Measurements from ENCODE around the gene DDX3X. TPM values are rescaled to one million over a fixed set of nuclear protein-coding genes. Genes with fewer than 3 reads are reported as not detected.
"Not testable (repeated sequence)": the region's sequence is repeated elsewhere in the genome, so short reads cannot be mapped to it uniquely, and the experiment has no call there.

The DDX3X gene
- total RNA-seq, 2 donors from 2014 or later = 277 to 302 TPM

DNA sequence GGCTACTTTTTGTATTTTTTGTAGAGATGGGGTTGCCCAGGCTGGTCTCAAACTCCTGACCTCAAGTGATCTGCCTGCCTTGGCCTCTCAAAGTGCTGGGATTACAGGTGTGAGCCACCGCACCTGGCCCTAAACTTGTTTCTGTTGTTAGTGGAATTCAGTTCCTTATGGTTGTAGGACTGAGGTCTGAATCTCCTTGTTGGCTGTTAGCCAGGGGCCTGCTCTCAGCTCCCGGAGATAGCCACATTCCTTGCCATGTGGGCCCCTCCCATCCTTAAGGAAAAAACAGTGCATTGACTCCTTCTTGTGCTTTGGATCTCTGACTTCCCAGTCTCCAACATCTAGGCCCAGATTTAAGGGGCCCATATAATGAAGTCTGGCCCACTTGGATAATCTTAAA is 63.8 kb downstream of the DDX3X start:
- intact Hi-C loops (cut with DNase I, micrococcal nuclease) = no loop called here
- peak; percentile 85 for ATAC-seq
- DNase-seq = no peak

GRCh38 chrX:41402556-41402955 is 68.6 kb downstream of the DDX3X start:
- intact Hi-C loops (cut with DNase I, micrococcal nuclease); DNase-seq: not testable (repeated sequence)

DNA sequence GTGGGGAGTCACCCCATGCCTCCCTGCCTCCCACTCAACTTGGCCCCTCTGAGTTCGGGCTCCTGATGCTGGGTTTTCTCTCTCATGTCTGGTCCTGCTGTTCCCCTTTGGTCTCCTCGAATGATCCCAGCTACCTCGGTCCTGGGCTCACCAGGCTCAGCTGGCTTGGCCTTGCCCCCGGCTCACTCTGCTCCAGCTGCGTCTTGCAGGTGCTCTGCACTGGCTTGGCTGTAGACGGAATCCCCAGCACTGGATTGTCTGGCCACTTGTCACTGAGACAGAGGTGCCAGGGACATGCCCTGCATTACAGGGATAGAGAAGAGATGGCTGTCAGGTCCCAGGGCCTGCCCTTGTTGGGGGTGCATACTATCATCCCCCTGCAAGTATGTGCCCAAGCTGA is 71.6 kb downstream of the DDX3X start:
- intact Hi-C loops (cut with DNase I, micrococcal nuclease) = no loop called here
- DNase-seq = no peak
- no peak for ATAC-seq

More at GRCh38 chrX:41402556-41402955, 68.6 kb downstream of the DDX3X start:
- ATAC-seq = not testable (repeated sequence)

DNA sequence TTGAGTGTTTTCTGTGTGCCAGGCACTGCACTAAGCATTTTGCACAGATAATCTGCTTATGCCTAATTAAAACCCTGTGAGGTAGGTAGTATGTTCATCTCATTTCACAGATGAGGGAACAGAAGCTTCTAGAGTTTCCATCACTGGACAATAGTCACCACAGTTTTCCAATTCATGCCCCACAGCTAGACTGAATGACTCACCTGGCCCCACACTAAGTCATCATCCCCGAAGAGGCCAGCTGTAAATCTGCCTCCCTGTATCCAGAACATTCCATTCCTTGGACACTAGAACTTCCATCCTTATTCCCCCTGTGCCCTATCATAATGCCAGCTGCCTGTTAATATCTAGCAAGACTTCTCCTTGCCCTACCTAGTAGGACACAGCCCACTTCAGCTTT is 72.2 kb downstream of the DDX3X start:
- intact Hi-C loops (cut with DNase I, micrococcal nuclease) = no loop called here
- DNase-seq (no peak), ATAC-seq (no peak)

- intact Hi-C loops (cut with DNase I, micrococcal nuclease) = no loop called here
- ATAC-seq = no peak
- no peak for DNase-seq
Measured at GRCh38 chrX:41407816-41408215, 73.9 kb downstream of the DDX3X start.

GRCh38 chrX:41408576-41408975 is 74.6 kb downstream of the DDX3X start:
- intact Hi-C loops (cut with DNase I, micrococcal nuclease) = no loop called here
- ATAC-seq (no peak), DNase-seq (no peak)

DNA sequence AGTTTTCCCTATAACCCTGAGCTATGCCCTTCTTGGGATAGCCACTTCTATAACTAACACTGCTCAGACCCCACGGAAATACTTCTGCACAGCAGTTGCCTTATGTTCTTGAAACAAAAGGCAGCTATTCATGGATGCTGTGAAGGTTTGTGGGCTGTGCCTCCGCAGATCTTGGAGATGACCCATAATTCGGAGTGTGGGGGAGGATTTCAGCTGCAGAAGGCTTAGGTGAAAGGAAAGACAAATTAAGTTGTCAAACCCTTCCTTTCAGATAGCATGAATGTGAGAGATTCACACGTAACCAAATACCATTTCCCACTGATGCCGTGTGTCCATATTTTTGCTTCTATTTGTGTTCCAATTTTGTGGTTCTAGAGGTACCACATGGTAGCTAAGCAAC is 75.0 kb downstream of the DDX3X start:
- intact Hi-C loops (cut with DNase I, micrococcal nuclease) = no loop called here
- DNase-seq (no peak), ATAC-seq (no peak)

- DNase-seq; ATAC-seq; intact Hi-C loops (cut with DNase I, micrococcal nuclease): not testable (repeated sequence)
Measured at GRCh38 chrX:41411222-41411621, 77.3 kb downstream of the DDX3X start.

GRCh38 chrX:41412261-41413081 is 78.5 kb downstream of the DDX3X start:
- DNase-seq (peak; percentile 80 to 89), ATAC-seq (peak; percentile 99)
- intact Hi-C loops (cut with DNase I, micrococcal nuclease) = no loop called here

Other genes starting within 250 kb of the DDX3X start
- gene USP9X, start 248.7 kb upstream of the DDX3X start, total RNA-seq = 10 to 100 TPM; 72.0 to 85.0 TPM
- not detected for gene NYX, start 113.2 kb downstream of the DDX3X start, total RNA-seq